Breast epithelium (tissue), 4 donors: ENCODE results near the gene ANK2. TPM values are rescaled to one million over a fixed set of nuclear protein-coding genes. Genes with fewer than 3 reads are reported as not detected.

Experiments used
- DNase-seq, 2 donors: peaks; one replicate each; pipeline ENCODE4 v3.0.0-alpha.2; 2019; ENCODE audit warnings: low spot score in 2 of 2
- H3K27ac ChIP-seq, 2 donors: fragments of 200-600 bp; sonication (generic) in 1 of 2; one replicate each; pipeline ENCODE4 v1.5.1; 2016 to 2019; ENCODE audit warnings: mild to moderate bottlenecking in 1 of 2
- H3K27me3 ChIP-seq, 2 donors: fragments of 200-600 bp; sonication (generic) in 1 of 2; one replicate each; pipeline versions ENCODE4 v1.5.1 to v1.6.0; 2017 to 2019; ENCODE audit warnings: control low read depth in 1 of 2, mild to moderate bottlenecking in 1 of 2
- H3K36me3 ChIP-seq: fragments of 200-600 bp; one replicate; pipeline ENCODE4 v1.5.1; 2019
- H3K4me1 ChIP-seq, 2 donors: fragments of 200-600 bp; sonication (generic); one replicate each; pipeline ENCODE4 v1.5.1; 2016 to 2019; ENCODE audit warnings: control low read depth in 1 of 2
- H3K4me3 ChIP-seq, 3 donors: fragments of 200-600 bp; sonication (generic); 1 replicate in 2 of 3; 2 replicates in 1 of 3; pipeline ENCODE4 v1.5.1; 2016 to 2019; ENCODE audit warnings: mild to moderate bottlenecking in 3 of 3, moderate library complexity in 2 of 3
- H3K9me3 ChIP-seq, 2 donors: fragments of 200-600 bp; sonication (generic) in 1 of 2; one replicate each; pipeline ENCODE4 v1.5.1; 2016 to 2019; ENCODE audit warnings: control low read depth in 1 of 2
- CTCF ChIP-seq, 3 donors: fragments of 450-650 bp; IDR thresholded peaks; one replicate each; pipeline ENCODE4 v1.5.1; 2016 to 2017; ENCODE audit warnings: antibody characterized with exemption in 3 of 3, mild to moderate bottlenecking in 3 of 3, moderate library complexity in 3 of 3
- POLR2A ChIP-seq: fragments of 450-650 bp; IDR thresholded peaks from one replicate; pipeline ENCODE4 v1.6.1; 2016; ENCODE audit warnings: antibody characterized with exemption, mild to moderate bottlenecking, moderate library complexity
- POLR2AphosphoS5 ChIP-seq, 3 donors: sonication (generic); formaldehyde crosslinking; IDR thresholded peaks; one replicate each; pipeline ENCODE4 v1.6.1; 2017; ENCODE audit warnings: antibody characterized with exemption in 3 of 3
- intact Hi-C: fragments of 100-400 bp; cut with DNase I; formaldehyde crosslinking; loops from one replicate; pipeline ENCODE4 v1.15.1; 2023; ENCODE audit warnings: low total_unique reads
- total RNA-seq, 3 donors: library from RNA; depleted of rRNA; stranded (reverse); fragments of >200 nt; gene quantifications; one replicate each; pipeline ENCODE4 v1.1.0, GENCODE V29; 2016

Gene ANK2
- total RNA-seq, 3 donors from 2014 or later: 22.0 to 145 (median 36.7) TPM

GRCh38 chr4:113008135-113008534, 41.3 kb upstream of the ANK2 start:
- Histone ChIP-seq H3K4me3 (no peak overlapping the region), H3K27me3 (no peaks in the 10 kb centered on the region), H3K36me3 (no peaks in the 10 kb centered on the region), H3K4me1 (no peaks in the 10 kb centered on the region), H3K9me3 (no peaks in the 10 kb centered on the region), H3K27ac (no peak overlapping the region)
- intact Hi-C loops: no loop called here
- TF ChIP-seq POLR2A: no peak
- DNase-seq: no peak

GRCh38 chr4:113008716-113009115, 40.7 kb upstream of the ANK2 start:
- Histone ChIP-seq H3K36me3 (no peaks in the 10 kb centered on the region), H3K27ac (no peak overlapping the region), H3K4me3 (no peak overlapping the region), H3K4me1 (no peaks in the 10 kb centered on the region), H3K9me3 (no peaks in the 10 kb centered on the region), H3K27me3 (no peaks in the 10 kb centered on the region)
- no peak for DNase-seq
- intact Hi-C loops: no loop called here
- TF ChIP-seq CTCF (IDR thresholded peaks at IDR 0.05): no peak
- no peak for TF ChIP-seq POLR2A
- TF ChIP-seq POLR2AphosphoS5 (IDR thresholded peaks at IDR 0.05): no peak

- Histone ChIP-seq H3K9me3 (no peaks in the 10 kb centered on the region), H3K27me3 (no peaks in the 10 kb centered on the region), H3K36me3 (no peaks in the 10 kb centered on the region), H3K4me3 (no peak overlapping the region), H3K4me1 (no peaks in the 10 kb centered on the region), H3K27ac (no peak overlapping the region)
- intact Hi-C loops: no loop called here
- no peak for TF ChIP-seq CTCF (IDR thresholded peaks at IDR 0.05)
- TF ChIP-seq POLR2A: no peak
- no peak for TF ChIP-seq POLR2AphosphoS5 (IDR thresholded peaks at IDR 0.05)
- DNase-seq: no peak
Observed at GRCh38 chr4:113009461-113009860, 40.0 kb upstream of the ANK2 start.

- no peak overlapping the region for H3K4me3 ChIP-seq
- TF ChIP-seq POLR2AphosphoS5 (IDR thresholded peaks at IDR 0.05) (no peak), CTCF (IDR thresholded peaks at IDR 0.05) (no peak), POLR2A (no peak)
- intact Hi-C loops: no loop called here
- no peak overlapping the region for H3K27ac ChIP-seq
- H3K4me1 ChIP-seq: no peaks in the 10 kb centered on the region
- H3K36me3 ChIP-seq: no peaks in the 10 kb centered on the region
- H3K9me3 ChIP-seq: no peaks in the 10 kb centered on the region
- no peaks in the 10 kb centered on the region for H3K27me3 ChIP-seq
- no peak for DNase-seq
Observed at GRCh38 chr4:113012122-113012725, 37.2 kb upstream of the ANK2 start.

GRCh38 chr4:113012786-113013185, 36.7 kb upstream of the ANK2 start:
- intact Hi-C loops: no loop called here
- TF ChIP-seq CTCF (IDR thresholded peaks at IDR 0.05) (no peak), POLR2A (no peak), POLR2AphosphoS5 (IDR thresholded peaks at IDR 0.05) (no peak)
- no peaks in the 10 kb centered on the region for H3K9me3 ChIP-seq
- H3K27me3 ChIP-seq: no peaks in the 10 kb centered on the region
- H3K36me3 ChIP-seq: no peaks in the 10 kb centered on the region
- no peak for DNase-seq
- H3K4me1 ChIP-seq: no peaks in the 10 kb centered on the region
- no peak overlapping the region for H3K27ac ChIP-seq
- no peak overlapping the region for H3K4me3 ChIP-seq

- Histone ChIP-seq H3K27ac (no peak overlapping the region), H3K4me3 (no peak overlapping the region), H3K27me3 (no peaks in the 10 kb centered on the region), H3K36me3 (no peaks in the 10 kb centered on the region), H3K4me1 (no peaks in the 10 kb centered on the region), H3K9me3 (no peaks in the 10 kb centered on the region)
- TF ChIP-seq POLR2AphosphoS5 (IDR thresholded peaks at IDR 0.05): no peak
- TF ChIP-seq POLR2A: no peak
- no peak for TF ChIP-seq CTCF (IDR thresholded peaks at IDR 0.05)
- no peak for DNase-seq
- intact Hi-C loops: no loop called here
Observed at GRCh38 chr4:113013751-113014150, 35.7 kb upstream of the ANK2 start.
